HepG2 (cell line): ENCODE measurements around the gene HBA1. TPM values are rescaled to one million over a fixed set of nuclear protein-coding genes. Genes with fewer than 3 reads are reported as not detected.

Experiments
- ARNTL ChIP-seq: sonication (generic); formaldehyde crosslinking; IDR thresholded peaks from 2 replicates; pipeline ENCODE4 v1.4.0; 2020; ENCODE audit warnings: mild to moderate bottlenecking, missing genetic modification reagents
- ATF3 ChIP-seq: sonication (generic); formaldehyde crosslinking; IDR thresholded peaks from 2 replicates; pipeline ENCODE4 v1.4.0; 2020; ENCODE audit warnings: missing genetic modification reagents
- BRF2 ChIP-seq: sonication (generic); formaldehyde crosslinking; IDR thresholded peaks from 2 replicates; pipeline ENCODE4 v1.8.1; 2022; ENCODE audit warnings: mild to moderate bottlenecking, missing genetic modification reagents
- FOXA1 ChIP-seq, 2 experiments: fragments of 450-650 bp in 1 of 2; sonication (generic) in 1 of 2; formaldehyde crosslinking in 1 of 2; IDR thresholded peaks; 2 replicates each; pipeline versions ENCODE4 v1.4.0 to v1.6.1; 2016 to 2020; ENCODE audit warnings: missing genetic modification reagents in 1 of 2
- GATAD1 ChIP-seq: IDR thresholded peaks from 2 replicates; pipeline ENCODE4 v1.6.1; 2016; ENCODE audit warnings: missing genetic modification reagents, missing compliant biosample characterization
- HDAC6 ChIP-seq: fragments of 200-600 bp; sonication (generic); IDR thresholded peaks from 2 replicates; pipeline ENCODE4 v1.7.0; 2017; ENCODE audit warnings: mild to moderate bottlenecking, antibody characterized with exemption, low read length, low read depth
- JDP2 ChIP-seq: sonication (generic); formaldehyde crosslinking; IDR thresholded peaks from 2 replicates; pipeline ENCODE4 v1.8.1; 2022; ENCODE audit warnings: missing genetic modification reagents, borderline replicate concordance
- MXD4 ChIP-seq: IDR thresholded peaks from 2 replicates; pipeline ENCODE4 v1.6.1; 2016; ENCODE audit warnings: mild to moderate bottlenecking, missing biosample characterization, missing genetic modification reagents
- NFIB ChIP-seq: sonication (generic); formaldehyde crosslinking; IDR thresholded peaks from 2 replicates; pipeline ENCODE4 v1.9.0; 2021; ENCODE audit warnings: missing genetic modification reagents, mild to moderate bottlenecking, borderline replicate concordance
- NPAS2 ChIP-seq: sonication (generic); formaldehyde crosslinking; IDR thresholded peaks from 2 replicates; pipeline ENCODE4 v1.8.0; 2022; ENCODE audit warnings: mild to moderate bottlenecking, missing genetic modification reagents, borderline replicate concordance
- POGZ ChIP-seq: sonication (generic); formaldehyde crosslinking; IDR thresholded peaks from 2 replicates; pipeline ENCODE4 v1.4.0; 2020; ENCODE audit warnings: mild to moderate bottlenecking, missing genetic modification reagents
- SIX4 ChIP-seq: sonication (generic); formaldehyde crosslinking; IDR thresholded peaks from 2 replicates; pipeline ENCODE4 v1.4.0; 2020; ENCODE audit warnings: missing genetic modification reagents
- SNRNP70 ChIP-seq: fragments of 200-400 bp; formaldehyde crosslinking; IDR thresholded peaks from 2 replicates; pipeline ENCODE4 v1.6.1; 2017; ENCODE audit warnings: mild to moderate bottlenecking, low read depth, low read length, moderate library complexity
- TEAD2 ChIP-seq: sonication (generic); formaldehyde crosslinking; IDR thresholded peaks from 2 replicates; pipeline ENCODE4 v1.9.0; 2021; ENCODE audit warnings: missing genetic modification reagents
- ZBTB43 ChIP-seq: sonication (generic); formaldehyde crosslinking; conservative IDR thresholded peaks from 2 replicates; pipeline ENCODE4 v1.4.0; 2020; ENCODE audit warnings: missing genetic modification reagents
- ZMYM2 ChIP-seq: sonication (generic); formaldehyde crosslinking; IDR thresholded peaks from 2 replicates; pipeline ENCODE4 v1.8.0; 2022; ENCODE audit warnings: mild to moderate bottlenecking, missing genetic modification reagents
- ZNF180 ChIP-seq: sonication (generic); formaldehyde crosslinking; IDR thresholded peaks from 2 replicates; pipeline ENCODE4 v1.4.0; 2020; ENCODE audit warnings: low read depth, missing genetic modification reagents, borderline replicate concordance
- ZNF20 ChIP-seq: sonication (generic); formaldehyde crosslinking; IDR thresholded peaks from 2 replicates; pipeline ENCODE4 v1.4.0; 2020; ENCODE audit warnings: mild to moderate bottlenecking, moderate library complexity, missing genetic modification reagents
- ZNF343 ChIP-seq: sonication (generic); formaldehyde crosslinking; IDR thresholded peaks from 2 replicates; pipeline ENCODE4 v1.4.0; 2020; ENCODE audit warnings: mild to moderate bottlenecking, missing genetic modification reagents
- ZNF362 ChIP-seq: sonication (generic); formaldehyde crosslinking; IDR thresholded peaks from 2 replicates; pipeline ENCODE4 v1.4.0; 2020; ENCODE audit warnings: missing genetic modification reagents, mild to moderate bottlenecking, borderline replicate concordance
- ZNF674 ChIP-seq: sonication (generic); formaldehyde crosslinking; IDR thresholded peaks from 2 replicates; pipeline ENCODE4 v1.5.0; 2020; ENCODE audit warnings: low read depth, mild to moderate bottlenecking, missing genetic modification reagents
- ZNF747 ChIP-seq: sonication (generic); formaldehyde crosslinking; IDR thresholded peaks from 2 replicates; pipeline ENCODE4 v1.8.1; 2023; ENCODE audit warnings: missing genetic modification reagents, mild to moderate bottlenecking, borderline replicate concordance
- ZNF775 ChIP-seq: sonication (generic); formaldehyde crosslinking; IDR thresholded peaks from 2 replicates; pipeline ENCODE4 v1.4.0; 2020; ENCODE audit warnings: missing genetic modification reagents, mild to moderate bottlenecking, moderate library complexity, borderline replicate concordance
- ZNF839 ChIP-seq: sonication (generic); formaldehyde crosslinking; IDR thresholded peaks from 2 replicates; pipeline ENCODE4 v1.4.0; 2020; ENCODE audit warnings: missing genetic modification reagents, mild to moderate bottlenecking, borderline replicate concordance
- ZNF879 ChIP-seq: sonication (generic); formaldehyde crosslinking; IDR thresholded peaks from 2 replicates; pipeline ENCODE4 v1.8.1; 2023; ENCODE audit warnings: missing genetic modification reagents
- ZSCAN12 ChIP-seq: sonication (generic); formaldehyde crosslinking; IDR thresholded peaks from 2 replicates; pipeline ENCODE4 v1.9.0; 2021; ENCODE audit warnings: mild to moderate bottlenecking, missing genetic modification reagents
- polyA plus RNA-seq, 8 experiments: library from polyadenylated mRNA; depleted of rRNA in 3 of 8; stranded (reverse) in 7 of 8; unstranded in 1 of 8; fragments of >200 nt; fragmentation: Illumina TruSeq in 4 of 8; extraction: Trizol in 4 of 8; gene quantifications; 2 replicates each; pipeline versions ENCODE4 v1.2.1 to v1.2.3, GENCODE V29; 2011 to 2016; ENCODE audit warnings: low read depth in 4 of 8, missing spikeins in 1 of 8, mixed read lengths in 1 of 8; ENCODE audit not compliant: insufficient read depth in 1 of 8
- total RNA-seq, 5 experiments: library from RNA; depleted of rRNA; stranded (reverse); fragments of >200 nt; fragmentation: Illumina TruSeq; extraction: Trizol; gene quantifications; 2 replicates each; pipeline ENCODE4 v1.2.3, GENCODE V29; 2016; ENCODE audit warnings: low read depth in 1 of 5

HBA1 gene
- total and polyA plus RNA-seq, 2 of the 13 experiments (the other 11 are each of a cell fraction or from before 2014, with no cell fraction given), result 0.59 TPM; not detected in 1

GRCh38 chr16:180681-181564 lies 4.4 kb downstream of the HBA1 start (continued):
- peak; percentile 61; the same call in 1 of the 2 replicates for TF ChIP-seq ZNF362 (CRISPR knock-in tag)
- TF ChIP-seq ZNF20 (CRISPR knock-in tag), result no peak
- peak; percentile 96 for TF ChIP-seq BRF2 (CRISPR knock-in tag)
- TF ChIP-seq NFIB, result peak; percentile 94; the same call in 1 of the 2 replicates
- peak; percentile 14; the same call in 1 of the 2 replicates for TF ChIP-seq ZMYM2 (CRISPR knock-in tag)
- peak; percentile 94; the same call in 1 of the 2 replicates for TF ChIP-seq TEAD2
- TF ChIP-seq SNRNP70, result no peak
- peak; percentile 98 for TF ChIP-seq MXD4 (CRISPR knock-in tag)
- peak; percentile 76 for TF ChIP-seq GATAD1 (CRISPR knock-in tag)
- TF ChIP-seq ZNF839 (CRISPR knock-in tag), result peak; percentile 74; the same call in 1 of the 2 replicates
- peak; percentile 94 for TF ChIP-seq ZNF775
- TF ChIP-seq SIX4 (CRISPR knock-in tag), result peak; percentile 55; the same call in 1 of the 2 replicates
- peak; percentile 44; the same call in 1 of the 2 replicates for TF ChIP-seq POGZ (CRISPR knock-in tag)
- peak; percentile 99 for TF ChIP-seq ZNF674 (CRISPR knock-in tag)
- peak; percentile 99 for TF ChIP-seq ZSCAN12
- peak; percentile 98 for TF ChIP-seq ZNF343 (CRISPR knock-in tag)
- peak; percentile 95 for TF ChIP-seq NPAS2 (CRISPR knock-in tag)
- no peak for TF ChIP-seq FOXA1 (IDR thresholded peaks at IDR 0.05)
- 0 out of 2 replicates have a peak, but pooled peaks have one; percentile 32 for TF ChIP-seq FOXA1 (CRISPR knock-in tag; IDR thresholded peaks at IDR 0.05)
- TF ChIP-seq HDAC6, result no peak
- TF ChIP-seq ZNF879 (CRISPR knock-in tag), result peak; percentile 98
- TF ChIP-seq ZBTB43, result peak; percentile 96
- TF ChIP-seq ATF3 (CRISPR knock-in tag), result peak; percentile 69; the same call in 1 of the 2 replicates
- peak; percentile 99 for TF ChIP-seq ZNF747 (CRISPR knock-in tag)
- TF ChIP-seq ZNF180 (CRISPR knock-in tag), result peak; percentile 91; the same call in 1 of the 2 replicates
- peak; percentile 84; the same call in 1 of the 2 replicates for TF ChIP-seq JDP2 (CRISPR knock-in tag)
- peak; percentile 93 for TF ChIP-seq ARNTL
